DND-41 (cell line): ENCODE data around the gene MAD2L2.

Source experiments
- EZH2 ChIP-seq: IDR thresholded peaks from 3 replicates; pipeline ENCODE4 v1.6.1; 2012; ENCODE audit warnings: borderline replicate concordance, low read depth, mild to moderate bottlenecking, moderate library complexity, low read length, inconsistent platforms; ENCODE audit not compliant: severe bottlenecking
- TF ChIP-seq, protein P1 (sequence below): IDR thresholded peaks from 2 replicates; pipeline ENCODE4 v1.5.1; 2012; ENCODE audit warnings: borderline replicate concordance, low read length, moderate library complexity, mild to moderate bottlenecking; ENCODE audit not compliant: poor library complexity, severe bottlenecking; ENCODE audit errors: extremely low read depth

DNA sequence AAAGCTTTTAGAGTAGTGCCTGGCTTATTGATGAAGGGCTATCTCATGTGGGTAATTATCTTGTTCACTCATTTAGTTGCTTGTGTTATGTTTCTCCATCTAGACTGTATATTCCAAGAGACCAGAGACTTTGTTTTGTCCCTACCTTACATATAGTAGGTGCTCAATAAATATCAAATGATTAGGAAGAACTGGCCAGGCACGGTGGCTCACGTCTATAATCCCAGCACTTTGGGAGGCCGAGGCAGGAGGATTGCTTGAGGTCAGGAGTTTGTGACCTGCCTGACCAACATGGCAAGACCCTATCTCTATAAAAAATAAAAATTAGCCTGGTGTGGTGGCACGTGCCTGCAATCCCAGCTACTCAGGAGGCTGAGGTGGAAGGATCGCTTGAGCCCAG, 35.7 kb downstream of the MAD2L2 start:
- TF ChIP-seq EZH2 = no peak
- TF ChIP-seq, protein P1, sequence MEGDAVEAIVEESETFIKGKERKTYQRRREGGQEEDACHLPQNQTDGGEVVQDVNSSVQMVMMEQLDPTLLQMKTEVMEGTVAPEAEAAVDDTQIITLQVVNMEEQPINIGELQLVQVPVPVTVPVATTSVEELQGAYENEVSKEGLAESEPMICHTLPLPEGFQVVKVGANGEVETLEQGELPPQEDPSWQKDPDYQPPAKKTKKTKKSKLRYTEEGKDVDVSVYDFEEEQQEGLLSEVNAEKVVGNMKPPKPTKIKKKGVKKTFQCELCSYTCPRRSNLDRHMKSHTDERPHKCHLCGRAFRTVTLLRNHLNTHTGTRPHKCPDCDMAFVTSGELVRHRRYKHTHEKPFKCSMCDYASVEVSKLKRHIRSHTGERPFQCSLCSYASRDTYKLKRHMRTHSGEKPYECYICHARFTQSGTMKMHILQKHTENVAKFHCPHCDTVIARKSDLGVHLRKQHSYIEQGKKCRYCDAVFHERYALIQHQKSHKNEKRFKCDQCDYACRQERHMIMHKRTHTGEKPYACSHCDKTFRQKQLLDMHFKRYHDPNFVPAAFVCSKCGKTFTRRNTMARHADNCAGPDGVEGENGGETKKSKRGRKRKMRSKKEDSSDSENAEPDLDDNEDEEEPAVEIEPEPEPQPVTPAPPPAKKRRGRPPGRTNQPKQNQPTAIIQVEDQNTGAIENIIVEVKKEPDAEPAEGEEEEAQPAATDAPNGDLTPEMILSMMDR = no peak
